WERI-Rb-1 (cell line): ENCODE data around the gene LDLRAD1.
"Not testable (repeated sequence)": the region's sequence is repeated elsewhere in the genome, so short reads cannot be mapped to it uniquely, and the experiment has no call there.

Experiments used
- DNase-seq: peaks from one replicate; pipeline ENCODE4 v3.0.0-alpha.2; 2020
- H3K27ac ChIP-seq: fragments of 250-450 bp; sonication (Bioruptor Pico); 2 replicates; pipeline ENCODE4 v1.5.1; 2020; ENCODE audit warnings: mild to moderate bottlenecking, moderate library complexity
- H3K27me3 ChIP-seq: fragments of 250-450 bp; sonication (Bioruptor Pico); 2 replicates; pipeline ENCODE4 v1.5.1; 2021; ENCODE audit warnings: mild to moderate bottlenecking, low read depth, moderate library complexity; ENCODE audit not compliant: insufficient read depth, severe bottlenecking
- H3K36me3 ChIP-seq: fragments of 250-450 bp; sonication (Bioruptor Pico); 2 replicates; pipeline ENCODE4 v1.5.1; 2020; ENCODE audit warnings: mild to moderate bottlenecking, moderate library complexity
- H3K4me3 ChIP-seq: 2 replicates; pipeline ENCODE4 v1.5.1; 2011; ENCODE audit warnings: low read depth, mild to moderate bottlenecking, control low read depth, low read length
- H3K9me3 ChIP-seq: fragments of 250-450 bp; sonication (Bioruptor Pico); 2 replicates; pipeline ENCODE4 v1.5.1; 2021; ENCODE audit warnings: mild to moderate bottlenecking, moderate library complexity; ENCODE audit not compliant: severe bottlenecking
- TF ChIP-seq, protein P1 (sequence below): IDR thresholded peaks from 2 replicates; pipeline ENCODE4 v1.5.1; 2011; ENCODE audit warnings: low read depth, mild to moderate bottlenecking, control low read depth, inconsistent platforms, low read length

LDLRAD1 gene

DNA sequence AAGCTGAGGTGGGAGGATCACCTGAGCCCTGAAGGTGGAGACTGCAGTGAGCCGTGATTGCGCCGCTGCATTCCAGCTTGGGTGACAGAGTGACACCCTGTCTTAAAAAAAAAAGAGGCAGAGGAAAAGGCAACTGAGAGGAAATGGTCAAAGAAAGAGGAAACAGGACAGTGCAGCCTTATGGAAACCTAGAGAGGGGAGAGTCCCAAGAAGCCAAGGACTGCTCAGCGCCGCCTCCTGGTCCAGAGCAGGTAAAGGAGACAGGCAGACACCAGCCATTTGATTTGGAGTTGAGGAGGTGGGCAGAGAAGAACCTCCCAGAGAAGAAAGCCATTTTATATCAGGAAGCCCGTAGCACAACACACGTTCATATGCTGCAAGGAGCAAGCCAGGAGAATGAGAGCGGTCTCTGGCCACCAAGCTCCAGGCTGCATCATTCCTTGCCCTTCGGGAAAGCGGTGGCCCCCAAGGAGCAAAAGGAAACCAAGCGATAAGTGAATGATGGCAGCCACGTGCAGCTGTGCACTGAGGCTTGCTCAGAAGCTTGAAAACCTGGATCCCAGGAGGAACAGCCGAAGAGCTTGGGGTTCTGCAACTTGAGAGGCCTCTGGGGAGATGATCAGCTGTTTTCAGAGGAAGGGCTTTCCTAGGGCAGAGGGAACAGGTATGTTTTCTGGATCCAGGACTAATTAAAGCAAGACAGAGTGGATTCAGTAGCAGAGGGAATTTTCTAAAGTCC, 38.1 kb downstream of the LDLRAD1 start:
- TF ChIP-seq, protein P1, sequence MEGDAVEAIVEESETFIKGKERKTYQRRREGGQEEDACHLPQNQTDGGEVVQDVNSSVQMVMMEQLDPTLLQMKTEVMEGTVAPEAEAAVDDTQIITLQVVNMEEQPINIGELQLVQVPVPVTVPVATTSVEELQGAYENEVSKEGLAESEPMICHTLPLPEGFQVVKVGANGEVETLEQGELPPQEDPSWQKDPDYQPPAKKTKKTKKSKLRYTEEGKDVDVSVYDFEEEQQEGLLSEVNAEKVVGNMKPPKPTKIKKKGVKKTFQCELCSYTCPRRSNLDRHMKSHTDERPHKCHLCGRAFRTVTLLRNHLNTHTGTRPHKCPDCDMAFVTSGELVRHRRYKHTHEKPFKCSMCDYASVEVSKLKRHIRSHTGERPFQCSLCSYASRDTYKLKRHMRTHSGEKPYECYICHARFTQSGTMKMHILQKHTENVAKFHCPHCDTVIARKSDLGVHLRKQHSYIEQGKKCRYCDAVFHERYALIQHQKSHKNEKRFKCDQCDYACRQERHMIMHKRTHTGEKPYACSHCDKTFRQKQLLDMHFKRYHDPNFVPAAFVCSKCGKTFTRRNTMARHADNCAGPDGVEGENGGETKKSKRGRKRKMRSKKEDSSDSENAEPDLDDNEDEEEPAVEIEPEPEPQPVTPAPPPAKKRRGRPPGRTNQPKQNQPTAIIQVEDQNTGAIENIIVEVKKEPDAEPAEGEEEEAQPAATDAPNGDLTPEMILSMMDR: no peak
- H3K9me3 ChIP-seq: no peaks in the 10 kb centered on the region
- H3K36me3 ChIP-seq: no peaks in the 10 kb centered on the region
- DNase-seq: no peak
- no peak overlapping the region for H3K27ac ChIP-seq
- H3K27me3 ChIP-seq: no peaks in the 10 kb centered on the region
- H3K4me3 ChIP-seq: no peak overlapping the region

DNA sequence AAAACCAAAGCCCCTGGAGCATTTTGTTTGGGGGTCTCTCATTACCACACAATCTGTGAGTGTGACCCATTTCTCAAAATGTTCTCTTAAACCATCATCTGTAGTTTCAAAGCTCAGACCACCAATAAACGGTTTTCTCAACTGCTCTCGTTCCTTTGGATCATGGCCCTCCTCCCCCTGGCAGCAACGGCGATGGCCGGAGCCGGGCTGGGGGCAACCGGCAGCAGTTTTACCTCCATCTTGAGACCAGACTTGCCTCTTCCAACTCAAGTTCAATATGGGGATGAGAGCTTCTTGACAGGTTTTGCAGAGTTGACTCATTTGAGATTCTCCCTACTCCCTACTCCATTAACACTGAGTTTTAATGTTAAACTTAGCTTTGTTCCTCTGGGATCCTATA, 42.1 kb downstream of the LDLRAD1 start:
- Histone ChIP-seq H3K9me3 (no peaks in the 10 kb centered on the region), H3K4me3 (no peak overlapping the region), H3K27me3 (no peaks in the 10 kb centered on the region), H3K27ac (no peak overlapping the region), H3K36me3 (peaks cover 9% of the 10 kb centered on the region)
- no peak for DNase-seq
- TF ChIP-seq, protein P1: no peak

DNA sequence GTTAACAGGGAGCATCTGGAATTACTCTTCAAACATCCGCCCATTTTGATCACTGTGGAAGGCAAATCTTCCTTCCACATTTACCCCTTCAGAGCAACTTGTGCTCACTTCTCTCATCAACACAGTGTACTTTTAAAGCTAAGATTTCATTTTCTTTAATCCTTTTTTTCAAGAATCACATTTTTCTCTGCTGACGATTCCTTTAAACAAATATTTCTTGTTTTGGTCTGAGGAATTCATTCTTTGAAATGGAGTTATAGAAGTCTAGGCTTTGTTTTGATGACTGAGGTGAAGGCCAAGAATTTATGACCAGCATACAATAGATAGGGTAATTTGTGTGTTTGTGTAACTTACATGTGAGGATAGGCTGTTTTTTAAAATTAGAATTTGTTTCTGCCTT, 46.3 kb downstream of the LDLRAD1 start:
- no peak overlapping the region for H3K27ac ChIP-seq
- TF ChIP-seq, protein P1: no peak
- no peak overlapping the region for H3K4me3 ChIP-seq
- H3K9me3 ChIP-seq: no peaks in the 10 kb centered on the region
- no peaks in the 10 kb centered on the region for H3K27me3 ChIP-seq
- H3K36me3 ChIP-seq: peaks cover 43% of the 10 kb centered on the region
- no peak for DNase-seq

DNA sequence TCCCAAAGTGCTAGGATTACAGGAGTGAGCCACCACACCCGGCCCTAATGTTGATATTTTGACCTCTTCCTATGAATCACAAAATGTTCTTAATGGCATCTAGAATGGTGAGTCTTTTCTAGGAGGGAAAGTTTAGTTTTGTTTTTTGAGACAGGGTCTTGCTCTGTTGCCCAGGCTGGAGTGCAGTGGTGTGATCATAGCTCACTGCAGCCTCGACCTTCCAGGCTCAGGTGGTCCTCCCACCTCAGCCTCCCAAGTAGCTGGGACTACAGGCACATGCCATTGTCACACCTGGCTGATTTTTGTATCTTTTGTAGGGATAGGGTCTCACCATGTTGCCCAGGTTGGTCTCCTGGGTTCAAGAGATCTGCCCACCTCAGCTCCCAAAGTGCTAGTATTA, 48.7 kb downstream of the LDLRAD1 start:
- not testable (repeated sequence) for H3K27ac ChIP-seq, DNase-seq, H3K27me3 ChIP-seq, H3K9me3 ChIP-seq, H3K4me3 ChIP-seq
- peaks cover 46% of the 10 kb centered on the region for H3K36me3 ChIP-seq

DNA sequence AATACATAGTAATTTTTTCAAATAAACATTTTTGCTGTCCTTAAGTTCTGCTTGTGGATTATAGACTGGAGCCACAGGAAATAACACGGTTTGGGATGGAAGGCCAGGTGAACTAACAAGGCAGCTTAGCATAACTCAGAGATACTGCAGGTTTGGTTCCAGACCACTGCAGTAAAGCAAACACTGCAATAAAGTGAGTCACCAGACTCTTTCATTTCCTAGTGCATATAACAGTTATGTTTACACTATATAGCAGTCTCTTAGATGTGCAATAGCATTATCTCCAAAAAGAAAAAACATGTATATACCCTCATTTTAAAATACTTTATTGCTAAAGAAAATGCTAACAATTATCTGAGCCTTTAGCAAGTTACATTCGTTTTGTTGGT, 49.9 kb downstream of the LDLRAD1 start:
- no peak for DNase-seq
- Histone ChIP-seq H3K36me3 (peaks cover 50% of the 10 kb centered on the region), H3K27ac (no peak overlapping the region; the same call in 1 of the 2 replicates), H3K27me3 (no peaks in the 10 kb centered on the region), H3K4me3 (no peak overlapping the region), H3K9me3 (no peaks in the 10 kb centered on the region)
- TF ChIP-seq, protein P1: no peak

DNA sequence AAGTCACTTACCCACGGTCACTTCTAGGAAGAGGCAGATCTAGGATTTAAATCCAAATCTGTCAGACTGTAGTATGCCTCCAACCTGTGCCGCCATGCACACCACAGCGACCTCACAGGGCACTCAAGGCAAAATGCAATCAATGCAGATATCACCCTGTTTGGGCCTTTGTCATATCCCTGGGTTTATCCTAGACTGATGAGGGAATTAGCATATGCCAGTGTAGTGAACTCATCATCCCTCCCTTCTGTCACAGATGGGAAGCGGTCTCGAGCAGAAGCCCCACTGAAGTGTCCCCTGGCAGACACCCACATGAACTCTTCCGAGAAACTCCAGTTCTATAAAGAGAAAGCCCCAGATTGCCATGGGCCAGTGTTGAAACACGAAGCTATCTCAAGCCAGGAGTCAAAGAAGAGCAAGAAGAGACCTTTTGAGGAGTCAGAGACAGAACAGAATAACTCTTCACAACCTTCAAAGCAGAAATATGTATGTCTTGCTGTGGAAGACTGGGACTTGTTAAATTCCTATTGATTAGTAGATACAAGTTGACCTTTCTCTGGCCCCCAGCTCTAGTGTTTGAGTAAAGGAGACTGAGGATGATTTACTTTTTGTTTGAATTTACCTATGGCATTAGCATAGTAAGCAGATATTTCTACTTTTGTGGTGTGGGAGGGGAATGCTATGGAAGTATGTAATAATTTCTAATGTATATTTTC, 50.4 kb downstream of the LDLRAD1 start:
- DNase-seq: peak; percentile 70
- TF ChIP-seq, protein P1: peak; percentile 70
- Histone ChIP-seq H3K27me3 (no peaks in the 10 kb centered on the region), H3K27ac (peak overlapping the region; percentile 47), H3K4me3 (no peak overlapping the region), H3K36me3 (peaks cover 56% of the 10 kb centered on the region), H3K9me3 (no peaks in the 10 kb centered on the region)
